Measurements from ENCODE around the gene DESI1. TPM values are rescaled to one million over a fixed set of nuclear protein-coding genes. Genes with fewer than 3 reads are reported as not detected.
A peak's percentile ranks its signal among the peaks of the same experiment; 100 is the strongest.
"Not testable (repeated sequence)": the region's sequence is repeated elsewhere in the genome, so short reads cannot be mapped to it uniquely, and the experiment has no call there.

DESI1 gene
- total RNA-seq, result 10 to 100 TPM; 28.2 to 41.5 (median 31.1) TPM

DNA sequence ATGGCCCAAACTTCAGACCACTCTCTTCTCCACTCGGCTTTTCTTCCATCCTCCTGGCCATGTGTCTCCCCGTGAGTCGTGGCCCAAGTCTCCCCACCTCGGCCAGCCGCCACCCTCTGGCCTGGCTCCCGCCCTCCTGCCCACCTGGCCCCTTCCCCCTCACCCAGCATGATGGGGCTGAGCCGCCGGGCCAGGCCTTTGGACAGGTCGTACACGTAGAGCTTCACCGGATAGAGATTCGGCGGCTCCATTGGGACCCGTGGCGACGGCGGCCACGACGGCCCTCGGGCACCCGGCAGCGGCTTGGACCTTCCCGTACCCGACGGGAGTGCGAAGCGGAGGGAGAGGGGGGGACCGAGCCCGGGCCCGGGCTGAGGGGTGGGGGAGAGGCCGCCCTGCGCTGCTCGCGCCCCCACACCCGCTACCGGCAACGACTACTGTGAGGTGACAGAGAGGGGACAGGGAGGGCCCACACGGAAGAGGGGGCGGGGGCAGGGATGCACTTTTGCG lies at the start of gene DESI1:
Gene DESI1 (minus strand): TSS at position 455 of the 510 bp plus-strand sequence. CDS start 204 bp downstream, at position 251.
- Histone ChIP-seq H3K9me3 (no peaks in the 10 kb centered on the region), H3K4me1 (peaks cover 26 to 57% (median 33%) of the 10 kb centered on the region in 4 donors), H3K36me3 (peaks cover 10 to 36% (median 28%) of the 10 kb centered on the region in 4 donors), H3K4me3 (peak within 1 kb of the TSS; percentile 79 to 99 (median 85)), H3K27ac (peak within 1 kb of the TSS; percentile 94 to 98 (median 96)), H3K27me3 (no peaks in the 10 kb centered on the region)
- DNase-seq, result no peak
- no peak for TF ChIP-seq CTCF (IDR thresholded peaks at IDR 0.05)
- peak in 1 of 2 donors; percentile 99 for TF ChIP-seq POLR2AphosphoS5 (IDR thresholded peaks at IDR 0.05)
- peak in 3 of 4 donors; percentile 54 to 92 (median 79) for TF ChIP-seq POLR2A (IDR thresholded peaks at IDR 0.05)
- peak in 1 of 4 donors; percentile 71 for TF ChIP-seq EP300 (IDR thresholded peaks at IDR 0.05)
- ATAC-seq (ENCODE audit: low FRiP score in 2 of 2), result no peak
- WGBS, 2 donors, result 0% methylated on average over 6 to 7 of the region's 40 CpGs

DNA sequence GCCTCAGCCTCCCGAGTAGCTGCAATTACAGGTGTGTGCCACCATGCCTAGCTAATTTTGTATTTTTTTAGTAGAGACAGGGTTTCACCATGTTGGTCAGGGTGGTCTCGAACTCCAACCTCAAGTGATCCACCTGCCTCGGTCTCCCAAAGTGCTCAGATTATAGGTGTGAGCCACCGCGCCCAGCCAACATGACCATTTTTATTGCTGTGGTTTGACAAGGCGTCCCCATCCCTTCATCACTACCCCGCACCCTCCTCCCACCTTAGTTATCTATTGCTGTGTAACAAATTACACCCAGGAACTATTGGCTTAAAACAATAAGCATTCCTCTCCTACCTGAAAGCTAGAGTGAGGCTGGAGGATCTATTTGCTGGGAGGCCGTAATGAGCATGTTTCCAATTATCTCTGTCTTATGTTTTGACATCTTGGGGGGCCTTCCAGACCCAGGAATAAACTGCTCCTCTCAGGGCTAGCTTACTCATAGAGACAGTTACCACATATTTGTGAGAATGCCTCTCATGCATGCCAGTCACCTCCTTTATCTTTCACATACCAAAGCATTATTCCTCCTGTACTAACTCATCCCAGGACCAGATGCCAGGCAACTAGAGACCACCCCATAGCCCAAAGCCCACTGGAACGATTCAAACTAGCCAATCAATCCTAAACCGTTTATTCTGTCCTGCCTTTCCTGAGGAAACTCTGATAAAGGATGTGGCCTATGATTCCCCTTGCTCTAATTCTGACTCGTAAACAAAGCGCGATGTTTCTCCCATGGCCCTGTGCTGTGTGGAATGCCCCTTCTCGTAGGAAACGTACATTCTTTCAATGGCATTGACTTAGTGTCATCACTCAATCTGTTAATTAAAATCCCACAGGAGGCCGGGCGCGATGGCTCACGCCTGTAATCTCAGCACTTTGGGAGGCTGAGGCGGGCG lies 48.4 kb upstream of the DESI1 start:
- peaks cover 0 to 26% (median 13%) of the 10 kb centered on the region in 4 donors for H3K36me3 ChIP-seq
- DNase-seq, result peak in 1 of 2 donors; percentile 20
- H3K9me3 ChIP-seq, result no peaks in the 10 kb centered on the region
- no peak for TF ChIP-seq POLR2A (IDR thresholded peaks at IDR 0.05)
- TF ChIP-seq CTCF (IDR thresholded peaks at IDR 0.05), result no peak
- TF ChIP-seq EP300 (IDR thresholded peaks at IDR 0.05), result no peak
- TF ChIP-seq POLR2AphosphoS5 (IDR thresholded peaks at IDR 0.05), result no peak
- no peaks in the 10 kb centered on the region for H3K27me3 ChIP-seq
- ATAC-seq (ENCODE audit: low FRiP score in 2 of 2), result no peak
- WGBS, 2 donors, result 80 to 82% methylated on average over 21 of the region's 21 CpGs
- peaks cover 12 to 30% (median 18%) of the 10 kb centered on the region in 4 donors for H3K4me1 ChIP-seq
- peak overlapping the region; percentile 9 to 94 (median 59) for H3K27ac ChIP-seq
- H3K4me3 ChIP-seq, result no peak overlapping the region

- Histone ChIP-seq H3K36me3 (peaks cover 33 to 54% (median 41%) of the 10 kb centered on the region in 4 donors), H3K27ac (no peak overlapping the region), H3K27me3 (no peaks in the 10 kb centered on the region), H3K9me3 (no peaks in the 10 kb centered on the region), H3K4me1 (peaks cover 12 to 30% (median 16%) of the 10 kb centered on the region in 4 donors), H3K4me3 (no peak overlapping the region)
- 82 to 86% methylated on average over 3 of the region's 3 CpGs for whole genome bisulfite sequencing, 2 donors
- no peak for ATAC-seq (ENCODE audit: low FRiP score in 2 of 2)
- DNase-seq, result no peak
- TF ChIP-seq CTCF (IDR thresholded peaks at IDR 0.05), result no peak
- no peak for TF ChIP-seq EP300 (IDR thresholded peaks at IDR 0.05)
- TF ChIP-seq POLR2A (IDR thresholded peaks at IDR 0.05), result no peak
- no peak for TF ChIP-seq POLR2AphosphoS5 (IDR thresholded peaks at IDR 0.05)
Measured at GRCh38 chr22:41664951-41665350, 44.1 kb upstream of the DESI1 start.

DNA sequence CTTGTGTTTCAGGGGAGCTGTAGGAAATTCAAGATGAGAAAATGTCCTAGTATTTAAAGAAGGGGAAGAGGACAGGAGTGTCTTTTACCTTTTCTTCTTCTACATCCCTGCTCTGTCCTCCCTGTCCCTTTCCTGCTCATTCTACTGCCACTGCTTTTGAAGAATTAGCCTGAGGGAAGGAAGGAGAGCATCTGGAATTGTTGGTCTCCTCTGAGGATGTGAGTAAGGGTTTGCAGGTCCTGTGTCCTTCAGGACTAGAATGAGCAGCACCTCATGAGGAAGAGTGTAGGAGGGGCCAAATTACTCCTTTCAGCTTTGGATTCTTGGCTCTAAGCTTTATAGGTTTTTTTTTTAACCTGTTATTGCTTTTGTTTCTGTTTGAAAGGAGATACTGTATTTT lies 43.6 kb upstream of the DESI1 start:
- Histone ChIP-seq H3K27ac (no peak overlapping the region), H3K27me3 (no peaks in the 10 kb centered on the region), H3K4me1 (peaks cover 12 to 26% (median 16%) of the 10 kb centered on the region in 4 donors), H3K36me3 (peaks cover 37 to 59% (median 45%) of the 10 kb centered on the region in 4 donors), H3K4me3 (no peak overlapping the region), H3K9me3 (no peaks in the 10 kb centered on the region)
- ATAC-seq (ENCODE audit: low FRiP score in 2 of 2) (no peak), DNase-seq (no peak)
- TF ChIP-seq CTCF (IDR thresholded peaks at IDR 0.05) (no peak), EP300 (IDR thresholded peaks at IDR 0.05) (no peak), POLR2A (IDR thresholded peaks at IDR 0.05) (no peak), POLR2AphosphoS5 (IDR thresholded peaks at IDR 0.05) (no peak)

DNA sequence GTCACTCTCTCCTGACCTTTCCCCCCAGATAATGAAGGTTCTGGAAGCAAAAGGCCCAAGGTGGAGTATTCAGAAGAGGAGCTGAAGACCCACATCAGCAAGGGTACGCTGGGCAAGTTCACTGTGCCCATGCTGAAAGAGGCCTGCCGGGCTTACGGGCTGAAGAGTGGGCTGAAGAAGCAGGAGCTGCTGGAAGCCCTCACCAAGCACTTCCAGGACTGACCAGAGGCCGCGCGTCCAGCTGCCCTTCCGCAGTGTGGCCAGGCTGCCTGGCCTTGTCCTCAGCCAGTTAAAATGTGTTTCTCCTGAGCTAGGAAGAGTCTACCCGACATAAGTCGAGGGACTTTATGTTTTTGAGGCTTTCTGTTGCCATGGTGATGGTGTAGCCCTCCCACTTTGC lies 42.8 kb upstream of the DESI1 start:
- H3K4me3 ChIP-seq; ATAC-seq (ENCODE audit: low FRiP score in 2 of 2); H3K27ac ChIP-seq; H3K27me3 ChIP-seq; H3K9me3 ChIP-seq: not testable (repeated sequence)
- H3K36me3 ChIP-seq, result peaks cover 46 to 68% (median 54%) of the 10 kb centered on the region in 4 donors
- peaks cover 12 to 22% (median 13%) of the 10 kb centered on the region in 4 donors for H3K4me1 ChIP-seq
- peak in 1 of 2 donors; percentile 56 for DNase-seq
- WGBS, 2 donors, result 58 to 82% methylated on average over 3 to 9 of the region's 9 CpGs

Data from upper lobe of left lung (tissue), 6 donors.